Epidermal melanocyte (primary cell): Measurements from ENCODE around the gene DYNC2I2.

Experiments used
- DNase-seq: peaks from one replicate; pipeline ENCODE4 v3.0.0; 2011; ENCODE audit warnings: low spot score; ENCODE audit not compliant: insufficient read length

The DYNC2I2 gene

DNA sequence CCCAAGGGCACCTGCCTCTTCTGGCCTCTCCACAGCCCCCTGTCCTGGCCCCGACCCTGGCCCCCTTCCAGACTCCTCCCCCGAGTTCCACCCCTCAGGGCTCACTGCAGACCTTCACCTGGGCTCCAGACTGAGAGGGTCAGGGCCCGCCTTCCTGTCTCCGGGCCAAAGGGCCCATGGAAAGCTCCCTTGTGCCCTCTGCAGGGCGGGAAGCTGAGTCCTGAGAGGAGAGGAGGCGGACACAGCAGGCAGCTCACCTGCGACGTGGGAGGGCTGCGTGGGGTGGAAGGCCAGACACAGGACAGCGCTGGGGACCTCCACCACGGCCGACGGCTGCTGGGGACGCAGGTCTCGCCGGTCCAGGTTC, 20.6 kb downstream of the DYNC2I2 start:
- DNase-seq: no peak

DNA sequence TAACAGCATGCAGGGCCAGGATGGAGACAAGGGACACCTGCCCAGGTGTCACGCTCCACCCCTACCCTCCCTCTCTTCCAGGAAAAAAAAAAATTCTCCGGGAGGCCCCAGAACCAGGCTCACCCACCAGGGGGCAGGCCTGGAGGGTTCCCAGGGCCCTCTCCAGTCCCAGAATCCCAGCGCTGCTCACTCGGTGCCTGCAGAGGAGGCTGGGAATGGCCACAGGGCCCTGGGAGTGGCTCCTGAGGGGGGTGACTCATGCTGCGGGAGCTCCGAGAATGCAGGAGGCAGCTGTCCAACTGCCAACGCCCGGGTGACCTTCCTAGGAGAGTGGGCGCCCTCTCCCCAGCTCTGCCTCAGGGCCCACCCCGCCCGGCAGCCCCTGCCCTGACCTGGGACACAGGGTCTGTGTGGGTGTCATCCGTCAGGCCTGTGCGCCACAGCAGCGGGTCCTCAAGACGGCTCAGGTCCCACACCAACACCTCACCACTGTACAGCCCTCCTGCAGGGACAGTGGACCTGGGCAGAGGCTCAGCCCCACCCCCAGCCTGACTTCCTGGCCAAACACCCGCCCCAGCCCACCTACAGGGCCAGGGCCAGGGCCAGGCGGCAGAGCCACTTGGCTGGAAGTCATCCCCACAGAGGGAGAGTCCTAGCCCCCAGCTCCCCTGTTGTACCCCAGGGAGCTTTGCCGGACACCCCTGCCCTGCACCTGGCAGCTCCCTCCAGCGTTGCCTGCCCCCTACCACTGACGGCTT, 21.2 kb downstream of the DYNC2I2 start:
- peak; percentile 76 for DNase-seq

DNA sequence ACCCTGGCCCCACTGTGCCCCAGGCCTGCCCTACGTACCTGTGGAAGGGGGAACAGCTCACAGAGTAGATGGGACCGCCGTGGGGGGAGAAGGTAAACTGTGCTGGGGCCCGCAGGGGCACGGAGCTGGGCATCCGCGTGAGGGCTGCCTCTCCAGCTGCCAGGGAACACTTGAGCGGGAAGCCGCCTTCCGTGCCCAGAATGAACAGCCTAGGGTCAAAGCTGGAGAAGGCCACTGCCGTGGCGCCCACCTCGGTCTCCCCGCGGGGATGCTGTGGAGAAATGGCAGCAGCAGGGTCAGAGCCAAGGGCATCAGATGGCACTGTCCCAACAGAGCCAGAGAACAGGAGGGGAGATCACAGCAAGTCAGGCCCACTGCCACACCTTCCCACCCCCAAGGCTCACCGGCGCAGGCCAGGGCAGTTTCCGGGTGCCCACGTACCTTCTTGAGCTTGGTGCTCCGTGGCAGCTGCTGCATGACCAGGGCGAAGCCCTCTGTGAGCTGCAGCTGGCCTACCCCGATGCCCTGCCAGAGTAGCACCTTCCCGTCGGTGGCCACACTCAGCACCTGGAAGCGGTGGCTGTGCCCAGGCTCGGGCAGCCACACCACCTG, 21.9 kb downstream of the DYNC2I2 start:
- DNase-seq: no peak

DNA sequence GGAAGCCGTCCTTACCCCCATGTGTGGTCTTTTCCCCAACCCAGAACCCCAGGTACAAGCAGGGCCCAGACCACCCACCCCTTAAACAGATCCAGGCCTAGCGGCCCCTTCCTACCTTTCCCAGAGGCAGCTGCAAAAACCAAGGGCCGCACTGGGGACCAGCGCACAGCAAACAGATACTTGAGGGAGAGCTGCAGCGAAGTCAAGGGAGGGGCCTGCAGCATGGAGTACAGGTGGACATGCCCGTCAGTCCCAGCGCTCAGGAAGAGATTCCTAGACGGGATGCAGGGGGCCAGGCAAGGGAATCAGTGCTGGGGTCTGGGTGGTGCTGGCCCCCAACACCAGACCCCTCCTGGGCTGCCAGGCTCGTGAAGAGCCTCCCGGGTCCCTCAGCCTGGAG, 22.5 kb downstream of the DYNC2I2 start:
- DNase-seq: no peak

DNA sequence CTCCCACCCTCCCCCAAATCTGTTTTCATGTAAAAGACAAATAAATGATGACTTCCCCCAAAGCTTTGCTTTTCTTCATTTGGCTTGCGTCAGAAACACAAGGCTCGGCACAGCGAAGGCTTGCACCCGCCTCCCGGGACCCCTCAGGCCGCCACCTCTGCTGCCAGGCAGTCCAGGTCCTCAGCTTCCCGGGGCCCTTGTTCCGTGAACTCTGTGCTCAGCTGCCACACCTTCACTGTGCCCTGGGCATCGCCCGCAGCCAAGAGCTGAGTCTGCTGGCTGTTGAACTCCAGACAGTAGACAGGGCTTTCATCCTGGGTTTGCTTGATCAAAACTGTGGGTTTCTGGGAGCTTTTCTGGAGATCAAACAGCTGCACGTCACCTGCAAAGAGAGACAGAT, 23.0 kb downstream of the DYNC2I2 start:
- no peak for DNase-seq

DNA sequence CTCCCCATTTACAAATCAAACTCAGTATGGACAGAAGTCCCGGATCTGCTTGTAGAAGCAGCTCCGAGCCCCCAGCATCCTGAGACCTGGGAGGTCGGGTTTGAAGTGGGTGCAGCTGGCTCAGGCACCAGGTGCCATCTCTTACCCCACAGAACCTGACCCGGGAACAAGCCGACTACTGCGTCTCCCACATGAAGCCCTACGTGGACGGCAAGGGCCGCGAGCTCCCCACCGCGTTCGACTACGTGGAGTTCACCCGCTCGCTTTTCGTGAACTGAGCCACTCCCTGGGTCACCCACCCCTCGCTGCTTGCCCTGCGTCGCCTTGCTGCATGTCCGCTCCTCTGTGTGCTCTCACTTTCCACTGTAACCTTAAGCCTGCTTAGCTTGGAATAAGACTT, 23.6 kb downstream of the DYNC2I2 start:
- DNase-seq: no peak

DNA sequence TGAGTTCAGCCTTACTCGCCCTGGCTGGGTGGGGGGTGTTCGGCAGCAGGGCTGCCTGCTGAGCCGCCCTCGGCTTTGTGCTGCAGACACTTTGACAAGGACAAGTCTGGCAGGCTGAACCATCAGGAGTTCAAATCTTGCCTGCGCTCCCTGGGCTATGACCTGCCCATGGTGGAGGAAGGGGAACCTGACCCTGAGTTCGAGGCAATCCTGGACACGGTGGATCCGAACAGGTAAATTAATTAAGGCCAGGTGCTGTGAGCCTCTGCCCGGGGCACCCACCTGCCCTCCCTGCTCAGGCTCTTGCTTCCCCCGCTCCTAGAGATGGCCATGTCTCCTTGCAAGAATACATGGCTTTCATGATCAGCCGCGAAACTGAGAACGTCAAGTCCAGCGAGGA, 24.2 kb downstream of the DYNC2I2 start:
- no peak for DNase-seq

DNA sequence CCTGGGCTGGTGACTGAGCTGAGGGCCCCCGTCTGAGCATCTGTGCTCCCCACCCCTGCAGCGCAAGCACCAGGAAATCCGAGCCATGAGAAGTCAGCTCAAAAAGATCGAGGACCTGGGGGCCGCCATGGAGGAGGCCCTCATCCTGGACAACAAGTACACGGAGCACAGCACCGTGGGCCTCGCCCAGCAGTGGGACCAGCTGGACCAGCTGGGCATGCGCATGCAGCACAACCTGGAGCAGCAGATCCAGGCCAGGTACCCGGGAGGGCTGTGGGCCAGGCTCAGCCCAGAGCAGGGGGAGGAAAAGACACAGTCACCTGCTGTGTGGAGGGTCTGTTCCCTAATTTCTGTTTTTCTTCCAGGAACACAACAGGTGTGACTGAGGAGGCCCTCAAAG, 24.6 kb downstream of the DYNC2I2 start:
- no peak for DNase-seq

DNA sequence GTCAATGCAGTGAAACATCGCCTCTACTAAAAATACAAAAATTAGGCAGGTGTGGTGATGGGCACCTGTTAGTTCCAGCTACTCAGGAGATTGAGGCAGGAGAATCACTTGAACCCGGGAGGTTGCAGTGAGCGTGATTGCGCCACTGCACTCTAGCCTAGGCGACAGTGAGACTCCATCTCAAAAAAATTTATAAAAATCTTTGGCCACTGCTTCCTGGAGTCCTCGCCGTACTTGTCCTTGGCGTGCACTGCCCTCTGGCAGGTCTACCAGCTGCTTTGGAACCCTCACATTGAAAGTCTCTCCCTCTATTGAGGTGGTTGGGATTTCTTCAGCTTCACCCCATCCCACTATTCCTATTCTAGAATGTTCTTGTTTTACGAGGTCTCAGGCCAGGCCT, 25.0 kb downstream of the DYNC2I2 start:
- no peak for DNase-seq

DNA sequence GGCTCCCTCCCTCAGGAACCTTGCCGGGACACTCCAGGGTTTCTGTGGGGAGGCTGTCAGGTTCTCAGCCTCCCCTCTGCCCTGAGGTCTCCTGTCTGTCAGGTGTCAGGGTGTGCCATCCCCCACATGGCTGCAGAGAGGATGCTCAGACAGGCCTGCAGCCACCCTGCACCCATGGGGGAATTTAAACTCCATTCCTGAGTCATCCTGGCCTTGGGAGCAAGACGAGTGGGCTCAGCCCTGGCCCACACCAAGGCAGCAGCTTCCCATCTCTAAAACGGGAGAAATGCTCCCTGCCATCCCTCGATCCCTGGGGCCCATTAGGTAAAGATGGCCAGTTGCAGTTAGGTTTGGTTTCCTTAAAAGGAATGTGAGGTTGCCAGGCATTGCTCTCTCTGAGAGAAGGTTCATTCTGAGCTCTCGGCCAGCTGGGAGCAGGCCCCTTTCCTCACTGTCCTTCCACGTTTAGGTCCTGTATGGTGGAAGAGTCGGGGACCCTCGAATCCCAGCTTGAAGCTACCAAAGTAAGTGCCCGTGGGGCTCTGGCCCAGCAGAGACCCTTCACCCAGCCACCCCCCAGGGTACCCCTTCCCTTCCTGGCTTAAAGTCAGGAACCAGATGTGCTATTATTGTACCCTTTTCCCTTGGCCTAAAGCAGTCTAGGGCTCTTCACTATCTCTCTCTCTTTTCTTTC, 26.6 kb downstream of the DYNC2I2 start:
- no peak for DNase-seq

DNA sequence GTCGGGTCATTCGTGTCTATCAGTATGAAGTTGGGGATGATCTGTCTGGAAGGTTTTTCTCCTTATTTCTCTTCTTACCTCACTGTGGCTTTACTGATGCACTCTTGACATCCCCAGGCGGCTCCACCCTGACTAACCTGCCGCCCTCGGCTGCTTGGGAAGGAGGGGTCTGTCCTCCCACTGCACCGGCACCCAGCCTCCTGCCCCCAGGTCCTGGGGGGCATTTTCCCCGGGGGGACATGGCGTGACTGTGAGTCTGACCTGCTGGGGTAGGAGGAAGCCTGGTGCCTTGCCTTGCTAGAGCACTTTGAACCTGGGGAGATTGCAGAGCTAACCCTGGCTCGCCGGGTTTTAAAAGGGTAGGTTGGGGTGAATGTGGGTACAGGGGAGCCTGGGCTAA, 27.5 kb downstream of the DYNC2I2 start:
- no peak for DNase-seq

DNA sequence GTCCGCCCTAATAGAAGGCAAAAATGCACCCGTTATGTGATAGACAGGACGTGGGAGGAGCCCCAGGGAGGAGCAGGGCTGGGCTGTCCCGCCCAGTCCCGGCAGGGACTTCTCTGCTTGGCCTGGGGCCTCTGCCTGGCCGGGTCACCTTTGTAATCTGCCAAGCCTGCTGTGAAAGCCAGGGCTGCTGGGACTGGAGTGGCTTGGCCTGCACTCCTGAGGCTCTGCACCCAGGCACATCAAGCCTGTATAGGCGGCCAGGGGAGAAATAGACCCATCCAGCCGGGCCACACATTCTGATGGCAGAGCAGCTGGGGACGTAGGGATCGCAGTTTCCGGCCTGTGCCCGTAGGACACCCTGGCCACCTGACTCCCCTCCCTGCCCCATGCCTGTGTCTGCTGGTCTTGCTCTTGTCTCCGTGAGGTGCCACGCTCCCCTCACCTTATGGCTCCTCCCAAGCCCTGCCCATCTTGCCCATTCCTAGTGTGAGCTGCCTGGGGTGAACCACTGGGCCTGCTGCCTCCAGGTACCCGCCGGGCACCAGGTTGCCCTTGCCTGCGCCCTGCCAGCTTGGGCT, 28.1 kb downstream of the DYNC2I2 start:
- DNase-seq: no peak

DNA sequence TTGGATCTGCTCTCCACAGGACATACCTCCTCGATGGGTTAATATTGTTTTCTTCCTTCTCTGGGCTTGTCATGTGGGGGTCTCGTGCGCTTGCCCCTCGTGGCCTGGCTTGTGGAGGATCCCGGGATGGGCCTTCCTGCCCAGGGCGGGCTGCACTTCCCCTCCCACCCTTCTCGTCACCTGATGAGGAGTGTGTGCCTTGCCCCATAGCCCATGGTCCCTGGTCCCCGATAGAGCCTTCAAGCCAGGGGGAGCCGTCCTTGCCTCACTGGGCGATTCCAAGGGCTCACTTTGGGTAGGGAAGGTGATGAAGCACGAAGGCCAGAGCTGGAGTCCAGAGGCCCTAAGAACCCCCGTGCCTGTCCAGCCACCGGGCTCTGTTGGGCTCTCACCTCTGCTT, 28.7 kb downstream of the DYNC2I2 start:
- no peak for DNase-seq

DNA sequence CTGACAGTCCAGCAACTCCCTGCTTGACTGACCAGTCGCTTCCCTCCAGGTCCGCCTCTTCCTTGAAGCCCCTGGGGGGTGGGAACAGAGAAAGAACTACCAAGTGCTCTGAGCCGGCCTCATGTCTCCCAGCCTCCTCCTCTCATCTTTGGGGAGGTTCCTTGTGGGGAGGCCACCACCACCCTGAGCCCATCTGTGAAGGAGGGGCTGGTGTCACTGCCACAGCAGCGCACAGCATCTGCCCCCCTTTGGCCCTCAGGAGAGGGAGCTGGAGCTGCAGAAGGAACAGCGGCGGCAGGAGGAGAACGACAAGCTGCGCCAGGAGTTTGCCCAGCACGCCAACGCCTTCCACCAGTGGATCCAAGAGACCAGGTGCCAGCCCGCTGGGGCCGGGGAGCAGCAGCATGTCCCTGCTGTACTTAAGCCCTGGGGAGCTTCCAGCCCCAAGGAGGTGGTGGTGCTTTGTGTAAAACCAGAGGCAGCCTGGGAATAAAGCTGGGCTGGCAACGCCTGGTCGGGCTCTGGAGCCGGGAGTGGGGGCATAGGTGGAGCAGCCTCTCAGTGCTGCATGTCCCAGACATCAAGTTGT, 29.4 kb downstream of the DYNC2I2 start:
- DNase-seq: no peak

DNA sequence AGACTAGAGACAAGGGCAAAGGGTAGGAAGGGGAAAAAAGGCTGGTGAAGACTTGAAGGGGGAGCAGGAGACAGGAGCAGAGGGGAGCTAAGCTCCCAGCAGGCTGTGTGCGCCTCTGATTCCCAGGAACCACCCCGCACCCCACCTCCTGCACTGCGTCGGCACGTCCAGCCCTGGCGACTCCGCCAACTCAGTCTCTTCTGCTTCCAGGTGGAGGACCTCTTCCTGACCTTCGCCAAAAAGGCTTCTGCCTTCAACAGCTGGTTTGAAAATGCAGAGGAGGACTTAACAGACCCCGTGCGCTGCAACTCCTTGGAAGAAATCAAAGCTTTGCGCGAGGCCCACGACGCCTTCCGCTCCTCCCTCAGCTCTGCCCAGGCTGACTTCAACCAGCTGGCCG, 30.5 kb downstream of the DYNC2I2 start:
- no peak for DNase-seq

DNA sequence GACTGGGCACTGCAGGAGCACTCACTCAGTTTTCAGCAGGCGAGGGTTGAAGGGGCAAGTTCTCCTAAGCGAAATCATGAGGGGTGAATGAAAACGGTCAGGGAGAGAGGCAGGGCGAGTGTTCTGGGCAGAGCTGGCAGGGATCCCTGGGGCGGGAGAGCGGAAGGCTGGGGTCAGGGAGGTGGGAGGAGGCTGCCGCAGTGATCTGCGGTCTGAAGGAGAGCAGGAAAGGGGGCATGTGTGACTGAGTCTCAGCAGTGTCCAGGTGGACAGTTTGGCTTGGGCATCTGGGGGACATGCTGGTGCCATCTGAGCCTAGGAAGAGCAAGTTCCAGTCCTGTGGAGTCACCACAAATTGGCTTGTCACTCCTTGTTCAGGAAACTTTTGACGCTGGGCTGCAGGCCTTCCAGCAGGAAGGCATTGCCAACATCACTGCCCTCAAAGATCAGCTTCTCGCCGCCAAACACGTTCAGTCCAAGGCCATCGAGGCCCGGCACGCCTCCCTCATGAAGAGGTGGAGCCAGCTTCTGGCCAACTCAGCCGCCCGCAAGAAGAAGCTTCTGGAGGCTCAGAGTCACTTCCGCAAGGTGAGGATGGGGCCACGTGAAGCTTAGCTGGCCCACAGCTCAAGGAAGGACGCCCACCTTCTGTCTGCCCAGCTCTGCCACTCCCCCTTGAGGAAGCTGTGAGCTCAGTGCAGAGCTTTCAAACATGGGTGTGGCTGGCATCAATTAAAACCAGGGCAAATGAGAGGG, 31.1 kb downstream of the DYNC2I2 start:
- no peak for DNase-seq

DNA sequence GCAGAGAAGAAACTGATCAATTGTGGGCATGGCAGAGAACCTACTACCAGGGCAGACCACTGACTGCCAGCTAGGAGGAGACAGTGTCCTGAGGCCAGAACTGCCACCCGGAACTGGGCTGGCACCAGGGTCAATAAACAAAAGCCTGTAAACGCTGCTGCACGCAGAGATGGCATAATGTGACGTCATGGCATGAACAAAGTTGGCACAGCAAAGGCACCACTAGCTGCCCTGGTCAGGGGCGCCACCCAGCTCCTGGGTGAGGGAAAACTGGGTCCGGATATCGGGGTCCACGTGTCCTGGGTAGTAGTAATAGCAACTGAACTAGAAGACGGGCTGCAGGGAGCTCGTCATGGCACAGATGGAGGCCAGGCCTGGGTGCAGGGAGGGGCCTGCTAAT, 32.1 kb downstream of the DYNC2I2 start:
- no peak for DNase-seq

DNA sequence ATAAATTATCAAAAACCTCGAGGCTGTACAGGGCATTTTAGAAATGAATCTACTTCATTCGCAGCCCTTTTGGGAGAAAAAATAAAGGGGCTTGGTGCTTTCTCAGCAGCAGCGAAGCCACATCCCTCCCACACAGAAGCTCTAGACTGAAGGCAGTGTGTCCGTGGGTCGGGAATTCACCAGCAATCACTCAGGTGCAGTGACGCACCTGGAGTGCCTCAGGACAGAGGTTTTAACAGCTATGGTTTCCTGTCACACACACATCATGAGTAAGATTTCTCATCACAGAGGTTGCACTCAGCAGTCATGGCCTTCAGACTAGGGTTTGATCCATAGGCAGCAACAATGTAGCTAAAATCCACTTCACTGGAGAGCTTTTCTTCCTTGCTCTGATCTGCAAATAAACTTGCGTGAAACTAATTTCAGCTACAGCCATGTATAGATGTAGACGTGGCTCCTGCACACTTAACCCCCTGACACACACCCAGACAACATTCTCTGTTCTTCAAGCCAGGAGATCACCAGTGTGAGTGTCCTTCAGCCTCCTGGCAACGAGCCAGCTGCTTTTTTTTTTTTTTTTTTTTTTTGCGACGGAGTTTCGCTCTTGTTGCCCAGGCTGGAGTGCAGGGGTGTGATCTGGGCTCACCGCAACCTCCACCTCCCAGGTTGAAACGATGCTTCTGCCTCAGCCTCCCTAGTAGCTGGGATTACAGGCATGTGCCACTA, 34.8 kb downstream of the DYNC2I2 start:
- no peak for DNase-seq

DNA sequence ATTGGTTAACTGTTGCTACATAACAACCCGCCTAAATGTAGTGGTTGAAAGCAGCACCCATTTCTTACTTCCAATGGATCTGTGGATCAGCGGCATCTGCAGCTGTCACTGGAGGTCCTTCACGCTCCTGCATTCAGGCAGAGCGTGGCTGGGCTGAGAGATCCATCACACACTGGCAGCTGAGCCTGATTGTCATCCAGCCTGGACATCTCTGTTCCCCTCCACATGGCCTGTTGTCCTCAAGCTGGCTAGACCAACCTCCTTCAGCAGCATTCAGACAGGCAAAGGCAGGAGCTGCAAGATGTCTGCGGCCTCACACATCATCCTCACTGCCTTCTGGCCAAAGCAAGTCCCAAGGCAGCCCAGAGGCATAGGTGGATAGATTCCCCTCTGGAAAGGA, 36.9 kb downstream of the DYNC2I2 start:
- DNase-seq: no peak

DNA sequence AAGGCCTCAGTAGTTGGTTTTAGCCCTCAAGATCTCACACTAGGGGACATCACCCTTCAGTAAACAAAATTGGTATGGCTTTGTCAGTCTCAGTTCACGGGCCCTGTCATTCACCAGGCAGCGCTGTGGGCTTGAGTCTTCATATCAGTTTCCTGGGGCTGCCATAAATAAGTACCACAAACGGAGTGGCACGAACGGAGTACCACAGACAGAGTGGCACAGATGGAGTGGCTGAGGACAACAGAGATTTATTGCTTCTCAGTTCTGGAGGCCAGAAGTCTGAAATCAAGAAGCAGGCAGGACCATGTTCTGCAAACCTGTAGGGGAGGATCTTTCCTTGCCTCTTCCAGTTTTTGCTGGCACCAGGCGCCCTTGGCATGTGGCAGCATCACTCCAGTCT, 37.5 kb downstream of the DYNC2I2 start:
- DNase-seq: no peak

DNA sequence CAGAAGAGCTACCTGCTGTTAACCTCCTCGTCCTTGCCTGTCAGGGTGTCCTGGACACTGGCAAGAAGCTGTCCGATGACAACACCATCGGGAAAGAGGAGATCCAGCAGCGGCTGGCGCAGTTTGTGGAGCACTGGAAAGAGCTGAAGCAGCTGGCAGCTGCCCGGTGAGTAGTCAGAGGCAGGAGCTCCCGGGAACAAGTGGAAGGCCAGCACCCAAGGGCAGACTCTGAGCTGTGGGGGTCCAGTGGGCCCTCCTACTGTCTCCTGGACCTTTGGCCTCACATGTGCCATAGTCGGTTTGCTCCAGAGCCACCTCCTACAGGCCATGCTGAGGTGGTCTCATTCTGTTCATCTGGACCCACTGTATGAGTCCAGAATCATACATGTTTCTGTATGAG, 38.7 kb downstream of the DYNC2I2 start:
- DNase-seq: no peak
